Left lung (tissue), 10 donors: ENCODE data around the gene CD63. TPM values are rescaled to one million over a fixed set of nuclear protein-coding genes. Genes with fewer than 3 reads are reported as not detected.

Experiments used
- ATAC-seq: fragments of 200-7000 bp; cut with Tn5 transposase; one replicate; pipeline ENCODE4 v1.9.1; 2020; ENCODE audit warnings: moderate library complexity
- DNase-seq, 4 donors: peaks; one replicate each; pipeline ENCODE4 v3.0.0-alpha.2; 2013 to 2020
- H3K27ac ChIP-seq, 2 donors: fragments of 200-600 bp; sonication (generic) in 1 of 2; one replicate each; pipeline versions ENCODE4 v1.5.0 to v1.8.0; 2020 to 2021
- H3K27me3 ChIP-seq, 2 donors: fragments of 200-600 bp; sonication (generic) in 1 of 2; one replicate each; pipeline versions ENCODE4 v1.5.0 to v1.8.0; 2020 to 2021
- H3K36me3 ChIP-seq, 2 donors: fragments of 200-600 bp; sonication (generic) in 1 of 2; one replicate each; pipeline versions ENCODE4 v1.5.0 to v1.8.0; 2020 to 2021
- H3K4me1 ChIP-seq, 2 donors: fragments of 200-600 bp; one replicate each; pipeline ENCODE4 v1.8.0; 2021
- H3K4me3 ChIP-seq, 2 donors: fragments of 200-600 bp; sonication (generic) in 1 of 2; one replicate each; pipeline versions ENCODE4 v1.5.0 to v1.8.0; 2020 to 2021; ENCODE audit warnings: mild to moderate bottlenecking in 1 of 2
- H3K9me3 ChIP-seq, 2 donors: fragments of 200-600 bp; sonication (generic) in 1 of 2; one replicate each; pipeline versions ENCODE4 v1.5.0 to v1.8.0; 2020 to 2021
- CTCF ChIP-seq, 2 donors: fragments of 200-600 bp; sonication (generic) in 1 of 2; IDR thresholded peaks; one replicate each; pipeline versions ENCODE4 v1.5.0 to v1.8.0; 2021; ENCODE audit warnings: antibody characterized with exemption in 2 of 2
- intact Hi-C, 2 donors: fragments of 100-400 bp; cut with DNase I; formaldehyde crosslinking; loops; one replicate each; pipeline versions ENCODE4 v1.11.2 to v1.14.2; 2022
- polyA plus RNA-seq, 6 donors: library from polyadenylated mRNA; unstranded; fragments of 120-200 nt; gene quantifications; one replicate each; pipeline ENCODE4 v1.2.1, GENCODE V29; 2013; ENCODE audit not compliant: insufficient read length in 6 of 6
- total RNA-seq, 2 donors: library from RNA; stranded (reverse); fragmentation: NEBNext Ultra II Directional; extraction: Animal tissue kit (Norgen Biotek cat#: 25700); gene quantifications; one replicate each; pipeline ENCODE4 v1.2.1, GENCODE V29; 2021
- donor health status: DM: no; HTN: yes; CAD: no.
- donor health status: DM: no; HTN: no; CAD: no.

Gene CD63
- total and polyA plus RNA-seq, 8 donors = 585 to 1,766 (median 677) TPM

- peaks cover 2 to 22% of the 10 kb centered on the region in 2 donors for H3K4me1 ChIP-seq
- H3K27me3 ChIP-seq = peaks cover 0 to 38% of the 10 kb centered on the region in 2 donors
- no peaks in the 10 kb centered on the region for H3K36me3 ChIP-seq
- no peak for ATAC-seq
- H3K27ac ChIP-seq = no peak overlapping the region
- intact Hi-C loops = no loop called here
- no peak for TF ChIP-seq CTCF (IDR thresholded peaks at IDR 0.05)
- no peaks in the 10 kb centered on the region for H3K9me3 ChIP-seq
- DNase-seq = no peak
- H3K4me3 ChIP-seq = peak overlapping the region in 1 of 2 donors; percentile 58
These were observed 22.1 kb downstream of the CD63 start for GRCh38 chr12:55706568-55707218.

- no peaks in the 10 kb centered on the region for H3K36me3 ChIP-seq
- TF ChIP-seq CTCF (IDR thresholded peaks at IDR 0.05) = peak in 1 of 2 donors; percentile 24
- intact Hi-C loops = no loop called here
- H3K27ac ChIP-seq = no peak overlapping the region
- peaks cover 0 to 38% of the 10 kb centered on the region in 2 donors for H3K27me3 ChIP-seq
- H3K4me3 ChIP-seq = peak overlapping the region in 1 of 2 donors; percentile 58
- ATAC-seq (no peak), DNase-seq (no peak)
- H3K9me3 ChIP-seq = no peaks in the 10 kb centered on the region
- peaks cover 2 to 22% of the 10 kb centered on the region in 2 donors for H3K4me1 ChIP-seq
These were observed 22.9 kb downstream of the CD63 start for GRCh38 chr12:55705782-55706402.

- intact Hi-C loops = no loop called here
- H3K27ac ChIP-seq = no peak overlapping the region
- no peaks in the 10 kb centered on the region for H3K36me3 ChIP-seq
- H3K9me3 ChIP-seq = no peaks in the 10 kb centered on the region
- peaks cover 2 to 22% of the 10 kb centered on the region in 2 donors for H3K4me1 ChIP-seq
- H3K27me3 ChIP-seq = peaks cover 0 to 36% of the 10 kb centered on the region in 2 donors
- no peak for TF ChIP-seq CTCF (IDR thresholded peaks at IDR 0.05)
- DNase-seq = no peak
- no peak for ATAC-seq
- H3K4me3 ChIP-seq = no peak overlapping the region
These were observed 23.7 kb downstream of the CD63 start for GRCh38 chr12:55704824-55705718.

- intact Hi-C loops = no loop called here
- no peak overlapping the region for H3K4me3 ChIP-seq
These were observed 24.7 kb downstream of the CD63 start for GRCh38 chr12:55703901-55704761.

More at GRCh38 chr12:55703901-55704761, 24.7 kb downstream of the CD63 start:
- Histone ChIP-seq H3K4me1 (peaks cover 2 to 20% of the 10 kb centered on the region in 2 donors), H3K9me3 (no peaks in the 10 kb centered on the region), H3K27ac (no peak overlapping the region), H3K36me3 (no peaks in the 10 kb centered on the region), H3K27me3 (peaks cover 0 to 26% of the 10 kb centered on the region in 2 donors)
- ATAC-seq = no peak
- no peak for DNase-seq
- TF ChIP-seq CTCF (IDR thresholded peaks at IDR 0.05) = no peak
